Measurements from ENCODE around the gene TCF7L2. TPM values are rescaled to one million over a fixed set of nuclear protein-coding genes. Genes with fewer than 3 reads are reported as not detected.
"Not testable (repeated sequence)": the region's sequence is repeated elsewhere in the genome, so short reads cannot be mapped to it uniquely, and the experiment has no call there.

TCF7L2 gene
- total RNA-seq, 2 experiments from 2014 or later, result 0.65 to 0.67 TPM

DNA sequence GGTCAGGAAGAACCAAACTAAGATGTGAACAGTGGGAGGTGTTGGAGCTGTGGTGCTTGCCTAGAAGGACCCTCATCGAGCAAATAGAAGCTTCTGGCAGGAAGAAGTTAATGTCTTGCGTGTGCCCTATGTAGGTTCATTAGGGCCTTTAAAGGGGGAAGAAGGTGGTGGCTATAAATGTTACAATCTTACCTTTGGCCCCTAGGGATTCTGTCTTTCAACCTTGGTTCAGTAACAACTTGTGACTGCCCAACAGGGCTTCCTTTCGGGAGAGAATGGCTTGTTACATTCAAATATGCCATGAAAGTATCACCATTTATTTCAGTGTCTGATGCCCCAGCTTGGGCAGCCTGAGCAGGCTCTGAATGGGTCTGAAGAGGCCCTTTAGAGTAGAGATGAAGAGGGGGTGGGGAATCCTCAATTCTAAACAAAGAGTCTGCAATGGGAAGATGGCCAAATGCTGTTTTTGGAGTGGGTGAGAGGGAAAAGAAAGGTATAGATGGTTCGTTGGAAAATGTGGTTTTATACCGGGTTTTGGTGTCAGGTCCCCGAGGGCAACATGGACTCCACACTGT is 108.0 kb downstream of the TCF7L2 start:
- CTCF ChIA-PET, result no interaction called here
- POLR2A ChIA-PET, result no interaction called here

- POLR2A ChIA-PET, result no interaction called here
Observed at GRCh38 chr10:113058523-113059370, 108.7 kb downstream of the TCF7L2 start.

GRCh38 chr10:113059371-113059780 is 109.3 kb downstream of the TCF7L2 start:
- CTCF ChIA-PET, result interaction anchor here (0.7 kb wide), 2 partner anchors 48 to 169 kb away, joined by 3 to 4 read pairs; no protein-coding TSS in a partner anchor

More at GRCh38 chr10:113058523-113059370, 108.7 kb downstream of the TCF7L2 start:
- CTCF ChIA-PET, result interaction anchor here (0.7 kb wide), 2 partner anchors 49 to 170 kb away, joined by 3 to 4 read pairs; no protein-coding TSS in a partner anchor

DNA sequence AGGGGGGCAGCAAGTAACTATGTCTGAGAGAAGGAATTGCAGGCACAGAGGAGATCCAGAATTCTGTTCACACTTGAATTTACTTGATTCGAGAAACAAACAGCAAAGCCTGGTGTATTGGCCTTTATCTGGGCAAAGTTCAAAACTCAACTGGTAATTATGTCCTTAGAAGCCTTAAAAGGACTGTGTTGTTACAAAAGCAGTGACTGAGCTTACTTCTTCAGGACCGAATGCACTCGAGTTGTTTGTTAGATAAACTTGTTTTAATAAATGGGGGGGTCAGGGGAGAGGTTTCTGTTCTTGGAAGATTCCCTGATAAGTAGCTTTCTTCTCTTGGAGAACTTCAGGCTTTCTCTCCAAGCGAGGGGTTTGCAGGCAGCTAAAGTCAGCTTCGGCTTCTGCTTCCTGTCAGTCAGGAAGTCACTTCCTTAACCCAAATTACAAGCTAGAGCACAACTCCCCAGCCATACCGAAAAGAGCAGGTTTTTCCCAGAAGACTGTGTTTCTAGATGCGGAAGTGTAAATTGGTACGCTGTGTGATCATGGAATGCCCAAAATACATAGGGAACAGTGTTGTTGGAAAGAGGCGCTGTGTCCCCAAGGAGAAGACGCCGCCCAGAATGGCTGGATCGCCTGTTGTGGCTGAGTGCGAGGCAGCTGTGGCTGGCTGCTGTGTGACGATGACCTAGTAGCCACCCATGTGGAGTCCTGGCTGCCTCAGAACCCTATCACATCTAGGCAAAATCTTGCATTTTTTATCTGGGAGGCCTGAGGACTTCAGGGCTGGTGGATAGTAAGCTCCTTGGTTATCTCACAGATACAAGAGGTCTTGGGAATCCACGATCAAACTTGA is 110.4 kb downstream of the TCF7L2 start:
- POLR2A ChIA-PET, result no interaction called here
- CTCF ChIA-PET, result no interaction called here

More at GRCh38 chr10:113059371-113059780, 109.3 kb downstream of the TCF7L2 start:
- POLR2A ChIA-PET, result no interaction called here

GRCh38 chr10:113061054-113061430 is 111.0 kb downstream of the TCF7L2 start:
- ChIA-PET POLR2A (no interaction called here), CTCF (no interaction called here)

- ChIA-PET POLR2A (no interaction called here), CTCF (no interaction called here)
Observed at GRCh38 chr10:113061557-113061956, 111.5 kb downstream of the TCF7L2 start.

DNA sequence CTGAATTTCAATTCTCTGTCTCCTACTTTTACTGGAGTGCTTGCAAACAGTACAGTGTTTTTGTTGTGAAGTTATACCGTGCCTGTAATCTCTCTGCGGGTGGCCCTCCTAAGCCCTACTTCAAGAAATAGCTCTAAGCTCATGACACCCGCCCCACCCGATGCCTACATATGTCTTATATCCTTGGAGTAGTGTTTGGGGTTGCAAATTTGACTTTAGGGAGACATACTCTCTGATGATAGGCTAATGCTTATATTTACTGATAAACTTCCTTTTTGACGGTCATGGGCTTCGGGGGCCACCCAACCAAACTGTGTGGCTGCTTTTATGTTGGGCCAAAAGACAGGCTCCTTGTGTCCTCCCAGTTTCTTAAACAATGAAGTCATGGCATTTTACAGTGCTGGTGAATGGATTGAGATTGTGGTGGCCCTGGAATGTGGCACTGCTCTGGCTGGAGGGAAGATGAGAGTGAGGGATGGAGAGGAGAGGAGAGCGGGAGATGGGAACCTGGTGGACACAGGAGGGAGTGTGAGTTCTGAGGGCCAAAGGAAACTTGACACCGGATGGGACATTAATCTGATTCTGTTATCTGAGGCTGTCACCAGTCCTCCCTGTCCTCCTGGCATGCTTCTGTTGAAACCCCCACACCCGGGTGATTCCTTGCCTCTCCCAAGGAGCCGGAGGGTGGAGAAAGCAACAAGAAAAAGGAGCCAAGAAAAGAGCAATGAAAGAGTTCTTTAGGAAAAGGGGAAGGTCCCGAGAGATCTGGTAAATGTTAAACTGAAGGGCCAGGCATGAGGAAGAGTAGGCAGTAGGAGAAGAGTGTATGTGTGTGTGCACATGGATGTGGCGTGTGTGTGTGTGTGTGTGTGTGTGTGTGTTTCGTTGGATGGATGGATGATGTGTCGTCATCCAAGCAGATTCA is 113.3 kb downstream of the TCF7L2 start:
- ChIA-PET POLR2A (no interaction called here), CTCF (no interaction called here)

DNA sequence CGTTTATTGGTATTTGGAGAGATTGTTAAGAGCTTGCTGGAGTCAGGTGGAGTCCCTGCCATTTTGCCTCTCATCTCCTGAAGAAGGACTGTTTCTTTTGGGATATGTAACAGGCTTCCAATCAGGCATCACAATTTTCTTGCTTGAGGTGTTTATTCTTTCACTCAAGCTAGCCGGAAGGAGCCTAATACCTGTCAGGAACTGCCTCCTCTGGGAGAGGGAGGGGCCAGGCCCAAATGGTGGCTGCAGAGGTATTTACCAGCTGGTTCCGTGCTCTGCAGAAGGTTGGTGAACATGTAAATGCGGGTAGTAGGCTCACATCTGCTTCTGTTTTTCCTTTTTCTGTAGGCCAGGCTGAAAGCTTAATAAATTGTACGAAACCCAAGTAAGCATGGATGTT is 114.0 kb downstream of the TCF7L2 start:
- CTCF ChIA-PET, result no interaction called here
- POLR2A ChIA-PET, result no interaction called here

GRCh38 chr10:113066120-113066519 is 116.1 kb downstream of the TCF7L2 start:
- POLR2A ChIA-PET, result interaction anchor here (0.6 to 0.7 kb wide), 2 partner anchors 404 to 919 kb away, joined by 3 to 4 read pairs; no protein-coding TSS in a partner anchor
- CTCF ChIA-PET, result not testable (repeated sequence)

DNA sequence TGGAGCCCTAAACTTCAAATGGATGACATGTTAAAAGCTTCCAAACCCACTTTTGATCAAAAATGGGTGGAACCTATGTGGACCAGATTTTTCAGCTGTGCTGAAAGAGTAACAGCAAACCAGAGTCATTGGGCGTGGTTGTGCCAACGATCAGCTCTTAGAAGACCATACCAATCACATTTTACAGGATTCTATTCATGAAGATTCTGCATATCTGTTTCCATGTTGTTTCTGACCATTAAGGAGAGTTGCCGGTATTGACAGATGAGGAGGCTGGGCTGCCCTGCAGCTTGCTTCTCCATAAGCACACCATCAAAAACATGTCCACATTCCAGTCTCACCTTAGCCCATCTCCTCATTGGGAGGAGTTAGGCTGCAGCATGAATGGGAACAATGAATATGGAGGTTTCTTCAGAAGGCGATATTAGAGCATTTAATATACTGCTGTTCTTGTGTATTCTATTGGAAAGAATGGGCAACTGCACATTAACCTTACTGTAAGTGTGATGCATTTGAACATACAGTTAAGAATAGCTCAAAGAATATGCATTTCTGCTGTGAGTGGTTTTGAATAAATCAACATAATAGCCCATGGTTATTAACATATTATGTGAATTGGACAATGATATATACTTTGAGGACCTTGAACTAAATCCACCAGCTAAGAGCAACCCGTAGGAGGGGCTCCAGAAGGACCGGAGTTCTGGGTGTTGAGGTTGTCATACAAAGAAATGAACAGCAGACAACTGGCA is 116.7 kb downstream of the TCF7L2 start:
- CTCF ChIA-PET, result no interaction called here
- POLR2A ChIA-PET, result no interaction called here

GRCh38 chr10:113067501-113067900 is 117.5 kb downstream of the TCF7L2 start:
- ChIA-PET CTCF (no interaction called here), POLR2A (no interaction called here)

GRCh38 chr10:113068178-113068890 is 118.3 kb downstream of the TCF7L2 start:
- ChIA-PET POLR2A (no interaction called here), CTCF (no interaction called here)

DNA sequence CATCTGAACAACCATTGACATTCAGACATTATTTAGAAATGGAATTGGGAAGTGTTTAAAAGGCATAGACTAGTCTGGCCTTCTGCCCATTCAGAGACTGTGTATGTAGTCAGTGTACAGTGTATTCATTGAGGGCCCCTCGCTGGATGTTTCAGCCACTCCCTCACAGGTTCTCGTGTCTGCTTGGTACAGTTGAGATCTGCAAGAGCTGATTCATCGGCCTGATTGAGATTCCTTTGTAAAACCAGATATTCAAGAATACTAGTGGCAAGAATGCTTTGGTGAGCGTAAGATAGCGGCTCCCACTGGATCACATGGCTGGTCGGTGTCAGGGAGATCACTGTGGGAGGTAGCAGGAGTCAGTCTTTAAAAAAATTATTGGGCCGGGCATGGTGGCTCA is 119.5 kb downstream of the TCF7L2 start:
- POLR2A ChIA-PET, result no interaction called here
- CTCF ChIA-PET, result no interaction called here

- ChIA-PET POLR2A (no interaction called here), CTCF (no interaction called here)
Observed at GRCh38 chr10:113071446-113071845, 121.4 kb downstream of the TCF7L2 start.

- CTCF ChIA-PET, result no interaction called here
- POLR2A ChIA-PET, result no interaction called here
Observed at GRCh38 chr10:113073549-113074189, 123.6 kb downstream of the TCF7L2 start.

DNA sequence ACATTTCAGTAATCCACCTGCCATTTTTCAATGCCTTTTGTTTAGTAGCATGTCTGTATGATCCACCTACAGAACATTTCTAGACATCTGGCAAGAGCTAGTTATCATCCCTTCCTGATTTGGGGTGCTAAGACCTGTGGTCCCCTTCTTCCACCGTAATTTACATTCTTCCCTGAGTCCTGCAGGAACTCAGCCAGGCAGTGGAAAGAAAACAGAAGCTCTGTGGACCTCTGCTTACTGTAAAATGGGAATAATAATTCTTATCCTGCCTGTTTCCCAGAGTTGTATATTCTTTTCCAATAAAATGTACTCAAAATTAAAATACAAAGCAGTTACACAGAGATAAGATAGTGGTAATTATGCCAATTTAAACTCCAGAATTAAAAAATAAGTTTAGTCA is 126.9 kb downstream of the TCF7L2 start:
- POLR2A ChIA-PET, result no interaction called here
- CTCF ChIA-PET, result no interaction called here

DNA sequence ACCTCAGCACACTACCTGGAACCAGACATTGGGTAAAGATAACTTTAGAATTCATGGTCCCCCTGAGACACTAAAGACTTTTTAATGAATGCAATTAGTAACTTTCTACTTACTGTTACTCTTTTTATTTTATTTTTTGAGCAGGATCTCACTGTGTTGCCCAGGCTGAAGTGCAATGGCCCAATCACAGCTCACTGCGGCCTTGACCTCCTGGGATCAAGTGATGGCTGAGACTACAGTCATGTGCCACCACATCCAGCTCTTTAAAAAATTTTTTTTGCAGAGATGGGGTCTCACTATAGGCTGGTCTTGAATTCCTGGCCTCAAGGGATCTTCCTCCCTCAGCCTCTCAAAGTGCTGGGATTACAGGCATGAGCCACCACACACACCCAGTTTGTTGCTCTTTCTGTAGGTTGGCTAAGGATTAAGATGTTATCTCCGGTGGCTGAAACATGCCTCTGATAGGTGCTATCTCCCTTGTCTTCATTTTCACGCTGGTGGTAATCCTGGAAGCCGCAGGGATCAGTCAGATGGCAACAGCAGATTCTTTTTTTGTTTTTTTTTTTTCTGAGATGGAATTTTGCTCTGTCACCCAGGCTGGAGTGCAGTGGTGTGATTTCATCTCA is 128.3 kb downstream of the TCF7L2 start:
- CTCF ChIA-PET, result no interaction called here

More for the DNA sequence above, 128.3 kb downstream of the TCF7L2 start:
- POLR2A ChIA-PET, result no interaction called here

Data from activated CD8-positive, alpha-beta memory T cell treated with anti-CD3 and anti-CD28 coated beads for 36 hours (primary cell).